Ishikawa (cell line): ENCODE data around the gene HOMER3.

ENCODE experiments used
- FOXM1 ChIP-seq: IDR thresholded peaks from 2 replicates; pipeline ENCODE4 v1.6.1; 2012; ENCODE audit warnings: low read depth, borderline replicate concordance
- RAD21 ChIP-seq: IDR thresholded peaks from 2 replicates; pipeline ENCODE4 v1.6.1; 2012; ENCODE audit warnings: low read depth
- TAF1 ChIP-seq: IDR thresholded peaks from 2 replicates; pipeline ENCODE4 v1.6.1; 2012; ENCODE audit warnings: low read depth, mild to moderate bottlenecking
- TCF12 ChIP-seq: IDR thresholded peaks from 2 replicates; pipeline ENCODE4 v1.6.1; 2012; ENCODE audit warnings: low read depth

- TF ChIP-seq TAF1 (no peak), TCF12 (no peak), FOXM1 (no peak), RAD21 (no peak)
These were observed 31.3 kb upstream of the HOMER3 start for GRCh38 chr19:18972301-18972811.
